ENCODE results near the gene CLDN22. TPM values are rescaled to one million over a fixed set of nuclear protein-coding genes. Genes with fewer than 3 reads are reported as not detected.

Gene CLDN22
- not detected in 2 replicates for total RNA-seq
- long read RNA-seq, partial matches to known transcripts, result 0 of 2 reads
- long read RNA-seq, other reads (novel, unspliced or antisense), result 0 of 2 reads

DNA sequence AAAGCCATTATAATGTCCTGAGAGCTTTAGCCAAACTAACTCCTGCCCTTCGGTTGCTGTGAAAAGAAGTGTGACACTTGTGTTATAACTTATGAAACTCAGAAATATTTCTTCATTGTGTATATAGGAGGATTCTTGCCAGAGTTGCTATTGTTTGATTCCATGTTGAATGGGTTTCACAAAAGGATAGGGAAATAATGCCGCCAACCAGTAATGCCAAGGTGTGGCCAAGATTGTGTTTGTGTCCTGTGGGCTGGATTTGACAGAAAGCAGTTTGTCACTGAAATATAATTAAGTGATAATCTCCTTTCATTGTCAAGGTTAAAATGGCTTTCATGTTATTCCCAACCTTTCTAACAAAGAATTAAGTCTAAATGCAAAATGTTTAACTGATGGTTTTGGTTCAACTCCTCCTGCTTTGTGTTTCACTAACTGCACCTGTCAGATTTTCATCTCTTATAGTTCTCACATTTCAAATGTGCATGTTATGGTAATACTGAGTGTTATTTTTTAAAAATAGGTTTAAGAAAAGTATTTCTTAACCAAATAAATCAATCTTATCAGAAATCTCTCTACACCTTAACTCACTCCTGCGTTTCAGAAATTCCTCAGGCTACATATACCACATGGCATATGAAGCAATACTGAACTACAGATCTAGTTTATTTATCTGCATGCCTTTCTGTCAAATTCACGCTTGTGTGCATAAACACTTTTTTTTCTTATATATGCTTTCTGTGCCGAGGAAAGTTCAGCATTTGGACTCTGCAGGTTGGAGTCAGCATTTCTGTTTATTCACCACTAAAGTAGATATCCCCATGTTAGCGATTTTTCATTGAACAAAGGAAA, at the start of gene CLDN22:
CLDN22 (minus strand) TSS at position 66 of the 849 bp plus-strand sequence; CDS start at position 8, 58 bp downstream.
- Mint-ChIP-seq H3K4me3 (ENCODE audit: low read depth) (no peak within 1 kb of the TSS), H3K27ac (no peak within 1 kb of the TSS), H3K27me3 (no peaks in the 10 kb centered on the region), H3K9me3 (ENCODE audit: low read depth) (no peaks in the 10 kb centered on the region), H3K36me3 (ENCODE audit: insufficient read depth) (peaks cover 24% of the 10 kb centered on the region), H3K4me1 (ENCODE audit: low read depth) (peaks cover 11% of the 10 kb centered on the region)
- no peak for DNase-seq (ENCODE audit: low spot score, unreplicated experiment)
- TF ChIP-seq, protein P1, sequence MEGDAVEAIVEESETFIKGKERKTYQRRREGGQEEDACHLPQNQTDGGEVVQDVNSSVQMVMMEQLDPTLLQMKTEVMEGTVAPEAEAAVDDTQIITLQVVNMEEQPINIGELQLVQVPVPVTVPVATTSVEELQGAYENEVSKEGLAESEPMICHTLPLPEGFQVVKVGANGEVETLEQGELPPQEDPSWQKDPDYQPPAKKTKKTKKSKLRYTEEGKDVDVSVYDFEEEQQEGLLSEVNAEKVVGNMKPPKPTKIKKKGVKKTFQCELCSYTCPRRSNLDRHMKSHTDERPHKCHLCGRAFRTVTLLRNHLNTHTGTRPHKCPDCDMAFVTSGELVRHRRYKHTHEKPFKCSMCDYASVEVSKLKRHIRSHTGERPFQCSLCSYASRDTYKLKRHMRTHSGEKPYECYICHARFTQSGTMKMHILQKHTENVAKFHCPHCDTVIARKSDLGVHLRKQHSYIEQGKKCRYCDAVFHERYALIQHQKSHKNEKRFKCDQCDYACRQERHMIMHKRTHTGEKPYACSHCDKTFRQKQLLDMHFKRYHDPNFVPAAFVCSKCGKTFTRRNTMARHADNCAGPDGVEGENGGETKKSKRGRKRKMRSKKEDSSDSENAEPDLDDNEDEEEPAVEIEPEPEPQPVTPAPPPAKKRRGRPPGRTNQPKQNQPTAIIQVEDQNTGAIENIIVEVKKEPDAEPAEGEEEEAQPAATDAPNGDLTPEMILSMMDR (IDR thresholded peaks at IDR 0.05; ENCODE audit: unreplicated experiment), result no peak

DNA sequence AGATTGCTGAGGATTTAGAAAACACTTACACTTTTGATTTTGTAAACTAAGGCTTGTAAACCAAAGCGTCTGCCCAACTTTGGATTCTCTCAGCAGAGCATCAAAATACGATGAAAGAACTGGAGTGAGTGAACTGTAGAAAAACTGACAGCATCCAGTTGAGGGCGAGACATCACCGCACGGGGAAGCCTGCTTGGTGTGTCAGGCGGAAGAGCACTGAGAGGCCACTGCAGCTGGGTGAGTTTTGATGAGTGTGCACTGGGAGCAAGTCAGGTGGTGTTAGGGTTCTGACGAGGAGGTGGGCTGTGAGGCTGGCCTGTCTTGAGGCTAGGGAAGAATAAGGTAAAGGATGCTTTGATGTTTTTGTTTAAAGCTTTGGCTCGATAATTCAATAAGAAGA, 49.0 kb upstream of the CLDN22 start:
- TF ChIP-seq, protein P1 (IDR thresholded peaks at IDR 0.05; ENCODE audit: unreplicated experiment), result no peak
- peaks cover 6% of the 10 kb centered on the region for H3K9me3 Mint-ChIP-seq (ENCODE audit: low read depth)
- H3K4me1 Mint-ChIP-seq (ENCODE audit: low read depth), result peaks cover 8% of the 10 kb centered on the region
- H3K36me3 Mint-ChIP-seq (ENCODE audit: insufficient read depth), result peaks cover 1% of the 10 kb centered on the region
- H3K27ac Mint-ChIP-seq, result no peak overlapping the region
- H3K27me3 Mint-ChIP-seq, result peaks cover 6% of the 10 kb centered on the region
- no peak for DNase-seq (ENCODE audit: low spot score, unreplicated experiment)
- H3K4me3 Mint-ChIP-seq (ENCODE audit: low read depth), result no peak overlapping the region

DNA sequence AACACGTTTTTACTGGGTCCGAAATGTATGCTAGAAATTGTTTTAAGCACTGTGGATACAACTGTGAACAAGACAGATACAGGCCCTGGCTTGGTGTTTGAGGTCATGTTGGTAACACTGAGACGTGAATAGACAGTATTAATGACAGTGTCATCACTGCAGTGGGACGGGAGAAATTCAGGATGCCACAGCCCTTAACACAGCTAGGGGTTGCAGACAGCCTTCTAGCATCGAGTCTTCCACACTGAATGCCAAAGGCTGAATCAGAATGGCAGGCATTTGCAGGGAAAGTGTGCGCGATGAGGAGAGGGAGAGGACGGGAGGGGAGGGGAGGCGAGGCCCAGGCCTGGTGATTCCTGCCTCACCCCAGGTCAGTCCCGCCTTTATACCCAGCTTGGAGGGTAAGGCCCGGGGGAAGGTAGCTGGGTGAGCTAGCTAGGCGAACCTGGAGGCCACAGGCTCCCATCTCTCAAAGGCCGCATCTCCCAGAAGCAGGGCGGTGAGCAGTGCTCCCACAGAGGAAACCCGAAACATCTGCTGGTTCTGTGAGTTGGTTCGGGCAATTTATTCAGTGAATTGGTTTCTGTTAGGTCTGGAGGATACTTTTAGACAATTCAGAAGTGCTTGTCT, 46.2 kb upstream of the CLDN22 start:
- DNase-seq (ENCODE audit: low spot score, unreplicated experiment), result no peak
- Mint-ChIP-seq H3K4me1 (ENCODE audit: low read depth) (peaks cover 10% of the 10 kb centered on the region), H3K36me3 (ENCODE audit: insufficient read depth) (no peaks in the 10 kb centered on the region), H3K27me3 (peaks cover 6% of the 10 kb centered on the region), H3K9me3 (ENCODE audit: low read depth) (no peaks in the 10 kb centered on the region), H3K27ac (no peak overlapping the region), H3K4me3 (ENCODE audit: low read depth) (no peak overlapping the region)
- TF ChIP-seq, protein P1 (IDR thresholded peaks at IDR 0.05; ENCODE audit: unreplicated experiment), result no peak

DNA sequence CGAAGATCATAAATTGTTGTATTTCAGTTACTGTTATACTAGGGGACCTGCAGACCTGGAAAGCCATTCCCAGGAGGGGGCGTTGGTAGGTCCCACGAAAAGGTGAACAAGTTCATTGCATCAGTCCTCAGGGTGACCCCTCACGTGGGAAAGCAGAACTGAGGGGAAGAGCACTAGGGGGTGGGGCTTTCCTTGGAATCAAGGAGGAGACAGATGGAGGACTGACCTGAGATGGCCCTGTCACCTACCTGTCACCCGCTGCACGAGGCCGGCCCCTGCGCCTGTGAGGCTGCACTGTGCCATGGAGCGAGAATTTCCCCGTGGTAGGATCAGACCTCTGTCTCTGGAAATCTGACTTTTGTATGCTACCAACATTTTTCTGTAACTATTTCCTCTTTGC, 43.9 kb upstream of the CLDN22 start:
- H3K4me3 Mint-ChIP-seq (ENCODE audit: low read depth), result no peak overlapping the region
- H3K27ac Mint-ChIP-seq, result no peak overlapping the region
- H3K4me1 Mint-ChIP-seq (ENCODE audit: low read depth), result peaks cover 10% of the 10 kb centered on the region
- no peaks in the 10 kb centered on the region for H3K9me3 Mint-ChIP-seq (ENCODE audit: low read depth)
- H3K36me3 Mint-ChIP-seq (ENCODE audit: insufficient read depth), result no peaks in the 10 kb centered on the region
- peaks cover 6% of the 10 kb centered on the region for H3K27me3 Mint-ChIP-seq
- TF ChIP-seq, protein P1 (IDR thresholded peaks at IDR 0.05; ENCODE audit: unreplicated experiment), result no peak
- no peak for DNase-seq (ENCODE audit: low spot score, unreplicated experiment)

DNA sequence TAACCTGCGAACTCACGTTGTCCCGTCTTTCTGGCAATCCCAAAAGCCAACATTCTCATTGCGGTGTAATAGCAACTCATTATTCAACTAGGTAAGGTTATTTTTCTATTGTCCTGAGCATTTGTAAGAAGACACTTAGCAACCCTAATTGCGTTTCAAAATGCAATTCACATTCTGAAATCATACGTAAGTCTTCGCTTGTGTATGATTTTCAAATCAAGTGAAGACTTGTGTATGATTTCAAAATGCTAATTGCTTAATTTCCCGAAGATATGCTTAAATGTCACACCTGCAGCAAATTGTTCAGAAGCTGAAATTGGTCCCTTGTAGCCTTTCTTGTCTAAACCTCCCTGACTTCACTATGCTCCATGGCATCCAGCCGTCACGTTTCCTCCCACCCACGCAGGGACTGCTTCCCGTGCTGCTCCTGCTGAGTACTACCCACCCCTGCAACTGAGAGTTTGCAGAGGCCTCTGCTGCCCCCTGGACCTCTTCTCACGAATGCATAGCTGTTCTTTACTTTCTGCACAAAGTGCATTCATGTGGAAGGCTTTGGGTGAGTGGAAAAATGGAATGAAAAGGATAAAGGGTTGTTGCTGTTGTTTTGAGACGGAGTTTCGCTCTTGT, 43.0 kb upstream of the CLDN22 start:
- Mint-ChIP-seq H3K4me1 (ENCODE audit: low read depth) (peaks cover 10% of the 10 kb centered on the region), H3K4me3 (ENCODE audit: low read depth) (no peak overlapping the region), H3K9me3 (ENCODE audit: low read depth) (no peaks in the 10 kb centered on the region), H3K27ac (no peak overlapping the region), H3K27me3 (peaks cover 9% of the 10 kb centered on the region), H3K36me3 (ENCODE audit: insufficient read depth) (no peaks in the 10 kb centered on the region)
- TF ChIP-seq, protein P1 (IDR thresholded peaks at IDR 0.05; ENCODE audit: unreplicated experiment), result peak; percentile 25
- DNase-seq (ENCODE audit: low spot score, unreplicated experiment), result no peak

Data from progenitor cell of endocrine pancreas (in vitro differentiated cells).